Measurements from ENCODE around the gene C1orf216.

Gene C1orf216

GRCh38 chr1:35680271-35680670, 38.4 kb downstream of the C1orf216 start:
- H3K36me3 ChIP-seq: no peaks in the 10 kb centered on the region
- no peak for DNase-seq
- no peaks in the 10 kb centered on the region for H3K27me3 ChIP-seq
- no peaks in the 10 kb centered on the region for H3K9me3 ChIP-seq
- no peak overlapping the region for H3K4me3 ChIP-seq (ENCODE audit: low read depth, low read length)
- H3K4me1 ChIP-seq: no peaks in the 10 kb centered on the region
- no peak for TF ChIP-seq CTCF (IDR thresholded peaks at IDR 0.05; ENCODE audit: low read depth, low read length)

- no peak for DNase-seq
- Histone ChIP-seq H3K4me3 (ENCODE audit: low read depth, low read length) (no peak overlapping the region), H3K27me3 (no peaks in the 10 kb centered on the region), H3K36me3 (no peaks in the 10 kb centered on the region), H3K9me3 (no peaks in the 10 kb centered on the region), H3K4me1 (no peaks in the 10 kb centered on the region)
- no peak for TF ChIP-seq CTCF (IDR thresholded peaks at IDR 0.05; ENCODE audit: low read depth, low read length)
These were observed 42.9 kb downstream of the C1orf216 start for GRCh38 chr1:35675773-35676172.

- no peak for TF ChIP-seq CTCF (IDR thresholded peaks at IDR 0.05; ENCODE audit: low read depth, low read length)
- Histone ChIP-seq H3K9me3 (no peaks in the 10 kb centered on the region), H3K4me1 (no peaks in the 10 kb centered on the region), H3K36me3 (no peaks in the 10 kb centered on the region), H3K27me3 (no peaks in the 10 kb centered on the region), H3K4me3 (ENCODE audit: low read depth, low read length) (no peak overlapping the region)
- DNase-seq: no peak
These were observed 44.6 kb downstream of the C1orf216 start for GRCh38 chr1:35674111-35674510.

- DNase-seq: no peak
- no peaks in the 10 kb centered on the region for H3K27me3 ChIP-seq
- no peaks in the 10 kb centered on the region for H3K36me3 ChIP-seq
- no peak overlapping the region for H3K4me3 ChIP-seq (ENCODE audit: low read depth, low read length)
- no peaks in the 10 kb centered on the region for H3K9me3 ChIP-seq
- no peak for TF ChIP-seq CTCF (IDR thresholded peaks at IDR 0.05; ENCODE audit: low read depth, low read length)
- no peaks in the 10 kb centered on the region for H3K4me1 ChIP-seq
These were observed 46.6 kb downstream of the C1orf216 start for GRCh38 chr1:35672116-35672515.

- Histone ChIP-seq H3K36me3 (no peaks in the 10 kb centered on the region), H3K27me3 (no peaks in the 10 kb centered on the region), H3K9me3 (no peaks in the 10 kb centered on the region), H3K4me3 (ENCODE audit: low read depth, low read length) (no peak overlapping the region), H3K4me1 (no peaks in the 10 kb centered on the region)
- TF ChIP-seq CTCF (IDR thresholded peaks at IDR 0.05; ENCODE audit: low read depth, low read length): no peak
- no peak for DNase-seq
These were observed 50.2 kb downstream of the C1orf216 start for GRCh38 chr1:35668506-35668905.

- no peaks in the 10 kb centered on the region for H3K36me3 ChIP-seq
- no peak for TF ChIP-seq CTCF (IDR thresholded peaks at IDR 0.05; ENCODE audit: low read depth, low read length)
- no peaks in the 10 kb centered on the region for H3K4me1 ChIP-seq
- DNase-seq: no peak
- no peak overlapping the region for H3K4me3 ChIP-seq (ENCODE audit: low read depth, low read length)
- no peaks in the 10 kb centered on the region for H3K27me3 ChIP-seq
- no peaks in the 10 kb centered on the region for H3K9me3 ChIP-seq
These were observed 51.8 kb downstream of the C1orf216 start for GRCh38 chr1:35666916-35667315.
